ENCODE results near the gene KIF26A.
"Not testable (repeated sequence)": the region's sequence is repeated elsewhere in the genome, so short reads cannot be mapped to it uniquely, and the experiment has no call there.

DNA sequence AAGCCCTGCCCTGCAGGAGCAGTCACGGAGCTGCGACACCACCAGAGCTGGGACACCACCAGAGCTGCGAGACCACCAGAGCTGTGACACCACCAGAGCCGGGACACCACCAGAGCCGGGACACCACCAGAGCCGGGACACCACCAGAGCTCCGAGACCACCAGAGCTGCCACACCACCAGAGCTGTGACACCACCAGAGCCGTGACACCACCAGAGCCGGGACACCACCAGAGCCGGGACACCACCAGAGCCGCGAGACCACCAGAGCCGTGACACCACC is 69.6 kb downstream of the KIF26A start:
- not testable (repeated sequence) for TF ChIP-seq POLR2A (IDR thresholded peaks at IDR 0.05; ENCODE audit: insufficient read depth in 1 of 2, low read depth in 2 of 2, low read length in 2 of 2); ESRRA (CRISPR knock-in tag; IDR thresholded peaks at IDR 0.05; ENCODE audit: low read depth); ZNF253 (CRISPR knock-in tag; IDR thresholded peaks at IDR 0.05; ENCODE audit: borderline replicate concordance); XRCC5 (optimal IDR thresholded peaks at IDR 0.05; ENCODE audit: low read length); ZNF501 (CRISPR knock-in tag; IDR thresholded peaks at IDR 0.05); EP300 (IDR thresholded peaks at IDR 0.05; ENCODE audit: low read depth in 2 of 2, low read length in 2 of 2); EP300 (CRISPR knock-in tag; IDR thresholded peaks at IDR 0.05; ENCODE audit: borderline replicate concordance); ZNF747 (CRISPR knock-in tag; IDR thresholded peaks at IDR 0.05; ENCODE audit: borderline replicate concordance); SP2 (CRISPR knock-in tag; IDR thresholded peaks at IDR 0.05)
- TF ChIP-seq, protein P1, sequence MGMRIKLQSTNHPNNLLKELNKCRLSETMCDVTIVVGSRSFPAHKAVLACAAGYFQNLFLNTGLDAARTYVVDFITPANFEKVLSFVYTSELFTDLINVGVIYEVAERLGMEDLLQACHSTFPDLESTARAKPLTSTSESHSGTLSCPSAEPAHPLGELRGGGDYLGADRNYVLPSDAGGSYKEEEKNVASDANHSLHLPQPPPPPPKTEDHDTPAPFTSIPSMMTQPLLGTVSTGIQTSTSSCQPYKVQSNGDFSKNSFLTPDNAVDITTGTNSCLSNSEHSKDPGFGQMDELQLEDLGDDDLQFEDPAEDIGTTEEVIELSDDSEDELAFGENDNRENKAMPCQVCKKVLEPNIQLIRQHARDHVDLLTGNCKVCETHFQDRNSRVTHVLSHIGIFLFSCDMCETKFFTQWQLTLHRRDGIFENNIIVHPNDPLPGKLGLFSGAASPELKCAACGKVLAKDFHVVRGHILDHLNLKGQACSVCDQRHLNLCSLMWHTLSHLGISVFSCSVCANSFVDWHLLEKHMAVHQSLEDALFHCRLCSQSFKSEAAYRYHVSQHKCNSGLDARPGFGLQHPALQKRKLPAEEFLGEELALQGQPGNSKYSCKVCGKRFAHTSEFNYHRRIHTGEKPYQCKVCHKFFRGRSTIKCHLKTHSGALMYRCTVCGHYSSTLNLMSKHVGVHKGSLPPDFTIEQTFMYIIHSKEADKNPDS (CRISPR knock-in tag; IDR thresholded peaks at IDR 0.05) = not testable (repeated sequence)
- TF ChIP-seq, protein P2, sequence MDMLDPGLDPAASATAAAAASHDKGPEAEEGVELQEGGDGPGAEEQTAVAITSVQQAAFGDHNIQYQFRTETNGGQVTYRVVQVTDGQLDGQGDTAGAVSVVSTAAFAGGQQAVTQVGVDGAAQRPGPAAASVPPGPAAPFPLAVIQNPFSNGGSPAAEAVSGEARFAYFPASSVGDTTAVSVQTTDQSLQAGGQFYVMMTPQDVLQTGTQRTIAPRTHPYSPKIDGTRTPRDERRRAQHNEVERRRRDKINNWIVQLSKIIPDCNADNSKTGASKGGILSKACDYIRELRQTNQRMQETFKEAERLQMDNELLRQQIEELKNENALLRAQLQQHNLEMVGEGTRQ (IDR thresholded peaks at IDR 0.05; ENCODE audit: low read depth, low read length) = not testable (repeated sequence)
- TF ChIP-seq, protein P2 (CRISPR knock-in tag; IDR thresholded peaks at IDR 0.05; ENCODE audit: borderline replicate concordance) = not testable (repeated sequence)
- TF ChIP-seq, protein P3, sequence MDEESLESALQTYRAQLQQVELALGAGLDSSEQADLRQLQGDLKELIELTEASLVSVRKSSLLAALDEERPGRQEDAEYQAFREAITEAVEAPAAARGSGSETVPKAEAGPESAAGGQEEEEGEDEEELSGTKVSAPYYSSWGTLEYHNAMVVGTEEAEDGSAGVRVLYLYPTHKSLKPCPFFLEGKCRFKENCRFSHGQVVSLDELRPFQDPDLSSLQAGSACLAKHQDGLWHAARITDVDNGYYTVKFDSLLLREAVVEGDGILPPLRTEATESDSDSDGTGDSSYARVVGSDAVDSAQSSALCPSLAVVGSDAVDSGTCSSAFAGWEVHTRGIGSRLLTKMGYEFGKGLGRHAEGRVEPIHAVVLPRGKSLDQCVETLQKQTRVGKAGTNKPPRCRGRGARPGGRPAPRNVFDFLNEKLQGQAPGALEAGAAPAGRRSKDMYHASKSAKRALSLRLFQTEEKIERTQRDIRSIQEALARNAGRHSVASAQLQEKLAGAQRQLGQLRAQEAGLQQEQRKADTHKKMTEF (CRISPR knock-in tag; IDR thresholded peaks at IDR 0.05) = not testable (repeated sequence)
- TF ChIP-seq, protein P4, sequence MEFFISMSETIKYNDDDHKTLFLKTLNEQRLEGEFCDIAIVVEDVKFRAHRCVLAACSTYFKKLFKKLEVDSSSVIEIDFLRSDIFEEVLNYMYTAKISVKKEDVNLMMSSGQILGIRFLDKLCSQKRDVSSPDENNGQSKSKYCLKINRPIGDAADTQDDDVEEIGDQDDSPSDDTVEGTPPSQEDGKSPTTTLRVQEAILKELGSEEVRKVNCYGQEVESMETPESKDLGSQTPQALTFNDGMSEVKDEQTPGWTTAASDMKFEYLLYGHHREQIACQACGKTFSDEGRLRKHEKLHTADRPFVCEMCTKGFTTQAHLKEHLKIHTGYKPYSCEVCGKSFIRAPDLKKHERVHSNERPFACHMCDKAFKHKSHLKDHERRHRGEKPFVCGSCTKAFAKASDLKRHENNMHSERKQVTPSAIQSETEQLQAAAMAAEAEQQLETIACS (CRISPR knock-in tag; IDR thresholded peaks at IDR 0.05) = not testable (repeated sequence)

Data from HepG2 (cell line).